CD8-positive, alpha-beta memory T cell (primary cell): Measurements from ENCODE around the gene PEAR1. TPM values are rescaled to one million over a fixed set of nuclear protein-coding genes. Genes with fewer than 3 reads are reported as not detected.
A peak's percentile ranks its signal among the peaks of the same experiment; 100 is the strongest.

Source experiments
- CTCF ChIA-PET: fragments of 350-600 bp; sonication (Branson Sonifier 250); formaldehyde crosslinking; loops from one replicate; lab custom pipeline; 2021; ENCODE audit warnings: antibody characterized with exemption; lab: Charles Lee
- POLR2A ChIA-PET: fragments of 350-600 bp; sonication (Branson Sonifier 250); formaldehyde crosslinking; loops from one replicate; lab custom pipeline; 2021; ENCODE audit warnings: antibody characterized with exemption; lab: Charles Lee
- DNase-seq, 5 donors: peaks; one replicate each; pipeline versions ENCODE4 v3.0.0 to v3.0.0-alpha.2; 2020 to 2022; ENCODE audit warnings: mixed read lengths in 1 of 5
- H3K27ac ChIP-seq: one replicate; pipeline ENCODE4 v1.7.0; 2013; ENCODE audit warnings: low read depth, mild to moderate bottlenecking, low read length, moderate library complexity
- H3K27me3 ChIP-seq: 2 replicates; pipeline ENCODE4 v1.7.0; 2013; ENCODE audit warnings: low read length, mild to moderate bottlenecking; ENCODE audit not compliant: insufficient read depth, poor library complexity, severe bottlenecking
- H3K36me3 ChIP-seq: 2 replicates; pipeline ENCODE4 v1.7.0; 2013; ENCODE audit warnings: mild to moderate bottlenecking, low read length, moderate library complexity; ENCODE audit not compliant: insufficient read depth
- H3K4me1 ChIP-seq: 2 replicates; pipeline ENCODE4 v1.7.0; 2013; ENCODE audit warnings: mild to moderate bottlenecking, low read length, moderate library complexity; ENCODE audit not compliant: insufficient read depth
- H3K4me3 ChIP-seq: 2 replicates; pipeline ENCODE4 v1.7.0; 2013; ENCODE audit warnings: mild to moderate bottlenecking, low read length
- H3K9me3 ChIP-seq: 2 replicates; pipeline ENCODE4 v1.7.0; 2013; ENCODE audit warnings: mild to moderate bottlenecking, low read length
- H3K27ac Mint-ChIP-seq, 8 donors: one replicate each; pipeline ENCODE4 v1.8.0; 2020 to 2021; ENCODE audit warnings: mixed read lengths in 8 of 8, mild to moderate bottlenecking in 6 of 8, inconsistent platforms in 3 of 8, moderate library complexity in 3 of 8
- H3K27me3 Mint-ChIP-seq, 2 donors: one replicate each; pipeline ENCODE4 v1.8.0; 2020 to 2021; ENCODE audit warnings: mixed read lengths in 2 of 2, mild to moderate bottlenecking in 1 of 2, moderate library complexity in 1 of 2
- H3K36me3 Mint-ChIP-seq, 3 donors: one replicate each; pipeline ENCODE4 v1.8.0; 2020 to 2021; ENCODE audit warnings: mixed read lengths in 3 of 3, inconsistent platforms in 1 of 3, mild to moderate bottlenecking in 1 of 3
- H3K4me1 Mint-ChIP-seq, 3 donors: one replicate each; pipeline ENCODE4 v1.8.0; 2020 to 2021; ENCODE audit warnings: mixed read lengths in 3 of 3, inconsistent platforms in 1 of 3, mild to moderate bottlenecking in 1 of 3
- H3K4me3 Mint-ChIP-seq, 7 donors: one replicate each; pipeline ENCODE4 v1.8.0; 2020 to 2021; ENCODE audit warnings: mixed read lengths in 7 of 7, mild to moderate bottlenecking in 6 of 7, moderate library complexity in 4 of 7, inconsistent platforms in 2 of 7
- H3K9me3 Mint-ChIP-seq, 5 donors: one replicate each; pipeline ENCODE4 v1.8.0; 2020 to 2022; ENCODE audit warnings: mixed read lengths in 5 of 5, mild to moderate bottlenecking in 3 of 5, moderate library complexity in 2 of 5, inconsistent platforms in 1 of 5
- polyA plus RNA-seq: library from polyadenylated mRNA; unstranded; fragments of 300-500 nt; fragmentation: Illumina TruSeq; gene quantifications from one replicate; pipeline ENCODE4 v1.2.3, GENCODE V29; 2021
- total RNA-seq, 2 experiments: library from RNA; stranded (reverse); gene quantifications; one replicate each; pipeline ENCODE4 v1.2.3, GENCODE V29; 2021

Gene PEAR1
- total and polyA plus RNA-seq, 3 experiments from 2014 or later = not detected

DNA sequence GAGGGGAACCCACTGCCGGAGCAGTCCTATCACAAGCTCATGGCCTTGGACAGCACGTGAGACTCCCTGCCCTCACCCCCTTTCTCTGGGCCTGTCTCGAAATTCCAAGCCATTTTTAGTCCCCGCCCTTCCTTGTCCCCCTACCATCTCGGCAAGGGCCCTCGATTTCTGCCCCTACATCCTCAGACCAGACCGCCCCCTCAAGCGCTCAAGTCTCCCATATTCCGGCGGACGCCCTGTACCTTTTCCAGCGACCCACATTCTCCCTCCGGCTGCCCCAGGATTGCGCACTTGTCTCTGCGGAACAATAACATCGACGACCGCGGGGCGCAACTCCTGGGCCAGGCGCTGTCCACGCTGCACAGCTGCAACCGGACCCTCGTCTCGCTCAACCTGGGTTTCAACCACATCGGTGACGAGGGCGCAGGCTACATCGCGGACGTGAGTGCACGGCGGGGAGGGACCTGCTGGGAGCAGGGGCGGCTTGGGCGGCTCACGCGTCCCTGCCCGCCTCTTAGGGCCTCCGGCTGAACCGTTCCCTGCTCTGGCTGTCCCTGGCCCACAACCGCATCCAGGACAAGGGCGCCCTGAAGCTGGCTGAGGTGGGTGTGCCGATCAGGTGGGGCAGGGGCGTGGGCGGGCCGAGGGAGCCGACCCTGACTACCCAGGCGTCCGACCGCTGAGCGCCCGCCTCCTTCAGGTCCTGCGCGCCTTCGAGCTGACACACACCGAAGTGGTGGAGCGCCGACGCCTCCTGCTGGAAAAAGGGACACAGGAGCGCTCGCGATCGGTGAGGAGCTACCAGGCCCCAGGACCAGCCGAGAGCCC, 33.9 kb downstream of the PEAR1 start:
- peaks cover 7% of the 10 kb centered on the region for H3K4me1 ChIP-seq
- POLR2A ChIA-PET = no interaction called here
- H3K4me3 Mint-ChIP-seq = peak overlapping the region in 4 of 7 donors; percentile 15 to 50 (median 29)
- H3K27ac ChIP-seq = no peak overlapping the region
- peaks cover 0 to 1% (median 0%) of the 10 kb centered on the region in 3 donors for H3K36me3 Mint-ChIP-seq
- CTCF ChIA-PET = interaction anchor here (0.7 to 3.0 kb wide), 9 partner anchors 10 to 238 kb away, joined by 3 to 16 read pairs (median 5); partner anchors contain the start of gene NTRK1
- no peak overlapping the region for H3K4me3 ChIP-seq
- H3K4me1 Mint-ChIP-seq = peaks cover 12 to 38% (median 13%) of the 10 kb centered on the region in 3 donors
- H3K9me3 ChIP-seq = no peaks in the 10 kb centered on the region
- H3K9me3 Mint-ChIP-seq = peaks cover 0 to 2% (median 0%) of the 10 kb centered on the region in 5 donors
- peaks cover 71 to 90% of the 10 kb centered on the region in 2 donors for H3K27me3 Mint-ChIP-seq
- peak; percentile 35 to 70 (median 43) for DNase-seq
- H3K36me3 ChIP-seq = no peaks in the 10 kb centered on the region
- peak overlapping the region in 1 of 8 donors; percentile 56 for H3K27ac Mint-ChIP-seq
- peaks cover 31% of the 10 kb centered on the region for H3K27me3 ChIP-seq

GRCh38 chr1:156928043-156928602, 34.6 kb downstream of the PEAR1 start:
- Histone ChIP-seq H3K4me1 (peaks cover 7% of the 10 kb centered on the region), H3K27ac (no peak overlapping the region), H3K27me3 (peaks cover 29% of the 10 kb centered on the region), H3K4me3 (no peak overlapping the region), H3K9me3 (no peaks in the 10 kb centered on the region), H3K36me3 (no peaks in the 10 kb centered on the region)
- CTCF ChIA-PET = interaction anchor here (0.7 to 3.0 kb wide), 9 partner anchors 11 to 238 kb away, joined by 3 to 16 read pairs (median 5); partner anchors contain the start of gene NTRK1
- H3K27ac Mint-ChIP-seq = no peak overlapping the region
- POLR2A ChIA-PET = interaction anchor here (0.7 kb wide), 1 partner anchor 191 kb away, joined by 13 read pairs; no protein-coding TSS in a partner anchor
- peaks cover 11 to 36% (median 13%) of the 10 kb centered on the region in 3 donors for H3K4me1 Mint-ChIP-seq
- H3K27me3 Mint-ChIP-seq = peaks cover 67 to 90% of the 10 kb centered on the region in 2 donors
- no peak for DNase-seq
- peaks cover 0 to 1% (median 0%) of the 10 kb centered on the region in 3 donors for H3K36me3 Mint-ChIP-seq
- peak overlapping the region in 6 of 7 donors; percentile 2 to 52 (median 37) for H3K4me3 Mint-ChIP-seq
- H3K9me3 Mint-ChIP-seq = peaks cover 0 to 2% (median 0%) of the 10 kb centered on the region in 5 donors

GRCh38 chr1:156929596-156930238, 36.2 kb downstream of the PEAR1 start:
- Mint-ChIP-seq H3K4me3 (no peak overlapping the region), H3K27ac (no peak overlapping the region), H3K4me1 (peaks cover 7 to 22% (median 8%) of the 10 kb centered on the region in 3 donors), H3K27me3 (peaks cover 64 to 79% of the 10 kb centered on the region in 2 donors), H3K9me3 (peaks cover 0 to 2% (median 0%) of the 10 kb centered on the region in 5 donors), H3K36me3 (peaks cover 0 to 1% (median 0%) of the 10 kb centered on the region in 3 donors)
- CTCF ChIA-PET = interaction anchor here (3.0 kb wide), 1 partner anchor 40 kb away, joined by 16 read pairs; no protein-coding TSS in a partner anchor
- H3K4me3 ChIP-seq = no peak overlapping the region
- peaks cover 27% of the 10 kb centered on the region for H3K27me3 ChIP-seq
- POLR2A ChIA-PET = no interaction called here
- no peak overlapping the region for H3K27ac ChIP-seq
- no peak for DNase-seq
- H3K4me1 ChIP-seq = no peaks in the 10 kb centered on the region
- no peaks in the 10 kb centered on the region for H3K36me3 ChIP-seq
- no peaks in the 10 kb centered on the region for H3K9me3 ChIP-seq

DNA sequence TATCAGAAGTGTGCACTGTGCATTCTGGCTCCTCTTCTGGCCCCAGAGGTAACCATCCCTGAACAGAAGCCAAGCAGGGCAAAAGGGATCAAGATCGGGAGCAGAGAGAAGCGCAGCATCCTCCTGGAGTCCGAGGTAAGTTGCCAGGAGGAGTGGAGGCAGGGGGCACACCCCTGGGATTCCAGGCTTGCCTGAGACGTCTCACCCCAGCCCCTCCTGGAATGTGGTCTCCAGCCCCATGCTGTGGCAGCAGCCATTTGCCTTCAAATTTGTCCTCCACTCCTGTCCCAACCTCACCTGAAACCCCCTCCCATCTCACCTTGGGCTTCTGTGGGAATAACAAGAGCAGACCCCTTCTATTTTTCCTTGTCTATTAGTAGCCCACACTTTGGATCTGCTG, 37.0 kb downstream of the PEAR1 start:
- Histone ChIP-seq H3K27me3 (peaks cover 19% of the 10 kb centered on the region), H3K27ac (no peak overlapping the region), H3K9me3 (no peaks in the 10 kb centered on the region), H3K4me1 (no peaks in the 10 kb centered on the region), H3K4me3 (no peak overlapping the region), H3K36me3 (no peaks in the 10 kb centered on the region)
- Mint-ChIP-seq H3K4me3 (no peak overlapping the region), H3K9me3 (no peaks in the 10 kb centered on the region), H3K36me3 (peaks cover 0 to 1% (median 0%) of the 10 kb centered on the region in 3 donors), H3K27me3 (peaks cover 58 to 71% of the 10 kb centered on the region in 2 donors), H3K27ac (no peak overlapping the region), H3K4me1 (peaks cover 7 to 22% (median 8%) of the 10 kb centered on the region in 3 donors)
- ChIA-PET CTCF (no interaction called here), POLR2A (no interaction called here)
- DNase-seq = no peak

- no peak for DNase-seq
- ChIA-PET POLR2A (no interaction called here), CTCF (interaction anchor here (1.3 to 1.7 kb wide), 2 partner anchors 10 to 40 kb away, joined by 3 to 7 read pairs; no protein-coding TSS in a partner anchor)
- Mint-ChIP-seq H3K4me3 (peak overlapping the region in 1 of 7 donors; percentile 20), H3K27me3 (peaks cover 50 to 62% of the 10 kb centered on the region in 2 donors), H3K9me3 (no peaks in the 10 kb centered on the region), H3K36me3 (peaks cover 0 to 1% (median 0%) of the 10 kb centered on the region in 3 donors), H3K27ac (no peak overlapping the region), H3K4me1 (peaks cover 7 to 15% (median 8%) of the 10 kb centered on the region in 3 donors)
- H3K4me1 ChIP-seq = no peaks in the 10 kb centered on the region
- no peak overlapping the region for H3K4me3 ChIP-seq
- no peaks in the 10 kb centered on the region for H3K36me3 ChIP-seq
- H3K27ac ChIP-seq = no peak overlapping the region
- H3K27me3 ChIP-seq = peaks cover 14% of the 10 kb centered on the region
- H3K9me3 ChIP-seq = no peaks in the 10 kb centered on the region
Measured at GRCh38 chr1:156931211-156931952, 37.9 kb downstream of the PEAR1 start.

GRCh38 chr1:156931974-156932710, 38.6 kb downstream of the PEAR1 start:
- Histone ChIP-seq H3K27ac (no peak overlapping the region), H3K4me1 (no peaks in the 10 kb centered on the region), H3K36me3 (no peaks in the 10 kb centered on the region), H3K9me3 (no peaks in the 10 kb centered on the region), H3K27me3 (peaks cover 8% of the 10 kb centered on the region), H3K4me3 (no peak overlapping the region)
- ChIA-PET CTCF (interaction anchor here (1.3 to 1.7 kb wide), 2 partner anchors 9 to 40 kb away, joined by 3 to 7 read pairs; no protein-coding TSS in a partner anchor), POLR2A (no interaction called here)
- Mint-ChIP-seq H3K9me3 (no peaks in the 10 kb centered on the region), H3K27ac (no peak overlapping the region), H3K4me1 (peaks cover 7 to 13% (median 8%) of the 10 kb centered on the region in 3 donors), H3K36me3 (peaks cover 0 to 1% (median 0%) of the 10 kb centered on the region in 3 donors), H3K27me3 (peaks cover 45 to 55% of the 10 kb centered on the region in 2 donors), H3K4me3 (no peak overlapping the region)
- no peak for DNase-seq
